Superior temporal gyrus (tissue), 1 donor: ENCODE results near the gene MYO9B.

Source experiments
- DNase-seq: peaks from one replicate; pipeline ENCODE4 v3.0.0-alpha.2; 2016; ENCODE audit errors: extremely low spot score

Gene MYO9B

GRCh38 chr19:17075035-17075863, at the start of gene MYO9B, which contains the start of gene HAUS8:
MYO9B (plus strand) TSS chr19:17075777; CDS start chr19:17101718, 25,941 bp downstream.
HAUS8 (minus strand) TSS chr19:17075452; CDS start chr19:17075422, 30 bp downstream.
- DNase-seq, result peak; percentile 99

- DNase-seq, result no peak
Measured at GRCh38 chr19:17025991-17026658, 49.5 kb upstream of the MYO9B start.

- no peak for DNase-seq
Measured at GRCh38 chr19:17026706-17027534, 48.7 kb upstream of the MYO9B start, which contains the start of gene CPAMD8. CPAMD8 (minus strand) TSS chr19:17026810; CDS start chr19:17026642, 168 bp downstream.

DNA sequence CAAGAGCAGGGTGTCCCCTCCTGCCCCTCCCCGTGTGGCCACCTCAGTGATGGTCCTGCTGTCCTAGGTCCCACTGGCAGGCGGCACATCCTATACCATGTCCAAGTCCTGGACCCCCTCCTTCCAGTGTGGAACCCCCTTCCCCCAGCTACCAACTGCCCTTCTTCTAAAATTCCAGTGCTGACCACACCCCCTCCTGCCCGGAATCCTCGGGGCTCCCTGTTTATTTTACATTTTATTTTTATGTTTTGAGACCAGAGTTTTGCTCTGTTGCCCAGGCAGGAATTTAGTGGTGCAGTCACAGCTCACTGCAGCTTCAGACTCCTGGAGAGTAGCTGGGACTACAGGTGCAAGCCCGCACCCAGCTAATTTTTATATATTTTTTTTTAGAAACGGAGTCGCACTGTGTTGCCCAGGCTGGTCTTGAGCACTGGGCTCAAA, 48.0 kb upstream of the MYO9B start:
- DNase-seq, result no peak

DNA sequence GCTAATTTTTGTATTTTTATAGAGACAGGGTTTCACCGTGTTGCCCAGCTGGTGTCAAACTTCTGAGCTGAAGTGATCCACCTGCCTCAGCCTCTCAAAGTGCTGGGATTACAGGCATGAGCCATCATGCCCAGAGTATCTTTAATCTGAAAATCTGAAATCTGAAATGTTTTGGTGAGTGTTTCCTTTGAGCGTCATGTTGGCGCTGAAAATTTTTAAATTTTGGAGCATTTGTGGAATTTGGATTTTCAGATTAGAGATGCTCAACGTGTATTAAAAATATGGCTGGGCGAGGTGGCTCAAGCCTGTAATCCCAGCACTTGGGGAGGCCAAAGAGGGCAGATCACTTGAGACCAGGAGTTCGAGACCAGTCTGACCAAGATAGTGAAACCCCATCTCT, 43.8 kb upstream of the MYO9B start:
- no peak for DNase-seq

DNA sequence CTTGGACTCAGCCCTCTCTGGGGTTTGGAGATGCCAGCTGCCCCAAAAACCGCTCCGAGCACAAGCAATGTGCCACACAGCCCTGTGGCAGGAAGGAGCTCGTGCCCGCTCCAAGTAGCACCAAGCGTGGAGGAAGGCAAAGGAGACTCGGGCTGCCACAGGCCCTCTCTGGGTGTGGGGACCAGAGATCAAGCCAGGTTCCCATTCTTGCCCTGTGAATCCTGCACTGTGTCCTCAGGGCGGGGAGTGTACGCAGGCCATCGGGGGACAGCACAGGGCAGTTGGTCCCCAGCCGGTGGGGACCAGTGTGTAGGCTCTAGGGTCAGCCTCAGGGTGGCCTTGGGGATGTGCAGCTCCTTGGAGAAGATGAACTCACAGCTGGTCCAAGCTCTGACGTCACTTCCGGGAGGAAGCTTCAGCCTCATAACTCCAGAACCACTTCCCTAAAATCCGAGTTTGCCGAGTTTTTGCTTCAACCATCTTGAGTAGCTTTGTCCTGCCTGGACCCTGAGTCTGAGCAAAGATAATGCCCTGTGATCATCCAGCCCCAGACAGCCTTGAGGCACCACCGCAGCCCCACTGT, 39.6 kb upstream of the MYO9B start:
- no peak for DNase-seq

DNA sequence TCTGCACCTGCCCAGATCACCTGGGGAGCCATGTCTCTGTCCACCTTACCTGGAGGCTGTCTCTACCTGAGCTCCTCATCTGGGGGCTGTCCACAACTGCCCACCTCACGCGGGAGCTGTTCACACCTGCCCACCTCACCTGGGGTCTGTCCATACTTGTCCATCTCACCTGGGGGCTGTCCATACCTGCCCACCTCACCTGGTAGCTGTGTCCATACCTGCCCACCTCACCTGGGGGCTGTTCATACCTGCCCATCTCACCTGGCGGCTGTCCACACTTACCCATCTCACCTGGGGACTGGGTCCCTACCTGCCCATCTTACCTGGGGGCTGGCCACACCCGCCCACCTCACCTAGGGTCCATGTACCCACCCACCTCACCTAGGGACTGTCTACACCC, 38.9 kb upstream of the MYO9B start:
- DNase-seq, result no peak

DNA sequence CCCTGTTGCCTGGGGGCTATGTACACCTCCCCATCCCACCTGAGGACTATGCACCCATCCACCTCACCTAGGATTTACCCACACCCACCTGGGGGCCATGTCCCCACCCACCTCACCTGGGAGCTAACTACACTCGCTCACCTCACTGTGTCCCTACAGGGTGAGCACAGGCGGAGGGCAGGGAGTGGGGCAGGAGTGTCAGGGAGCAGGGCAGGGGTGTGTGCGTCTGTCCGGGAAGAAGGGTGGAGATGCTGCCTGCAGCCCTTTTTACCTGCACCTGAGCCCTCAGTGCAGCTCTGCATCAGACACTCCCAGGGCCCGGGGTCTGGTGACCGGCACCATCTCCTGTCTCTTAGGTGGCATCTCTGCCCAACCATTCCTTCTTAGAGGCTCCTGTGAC, 38.4 kb upstream of the MYO9B start:
- DNase-seq, result no peak

GRCh38 chr19:17037966-17038500, 37.5 kb upstream of the MYO9B start:
- DNase-seq, result no peak

GRCh38 chr19:17041976-17042375, 33.6 kb upstream of the MYO9B start:
- no peak for DNase-seq

DNA sequence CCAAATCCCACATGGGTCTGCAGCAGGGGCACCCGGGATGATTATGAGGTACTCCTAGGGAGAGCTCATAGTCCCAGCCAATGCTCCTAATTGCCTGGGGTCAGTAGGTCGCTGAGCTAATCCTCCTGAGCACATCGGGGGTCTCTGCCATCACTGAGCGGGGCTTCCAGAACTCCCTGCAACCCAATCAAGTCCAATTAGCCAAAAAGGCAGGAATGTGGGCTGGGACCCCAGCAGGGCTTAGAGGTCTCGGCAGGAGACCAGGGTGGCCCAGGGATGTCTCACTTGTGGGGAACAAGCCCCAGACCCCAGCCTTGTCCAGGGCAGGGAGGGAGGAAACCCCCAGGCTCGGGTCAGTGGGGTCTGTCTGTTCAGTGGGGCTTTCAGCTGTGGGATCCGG, 31.8 kb upstream of the MYO9B start:
- DNase-seq, result no peak

DNA sequence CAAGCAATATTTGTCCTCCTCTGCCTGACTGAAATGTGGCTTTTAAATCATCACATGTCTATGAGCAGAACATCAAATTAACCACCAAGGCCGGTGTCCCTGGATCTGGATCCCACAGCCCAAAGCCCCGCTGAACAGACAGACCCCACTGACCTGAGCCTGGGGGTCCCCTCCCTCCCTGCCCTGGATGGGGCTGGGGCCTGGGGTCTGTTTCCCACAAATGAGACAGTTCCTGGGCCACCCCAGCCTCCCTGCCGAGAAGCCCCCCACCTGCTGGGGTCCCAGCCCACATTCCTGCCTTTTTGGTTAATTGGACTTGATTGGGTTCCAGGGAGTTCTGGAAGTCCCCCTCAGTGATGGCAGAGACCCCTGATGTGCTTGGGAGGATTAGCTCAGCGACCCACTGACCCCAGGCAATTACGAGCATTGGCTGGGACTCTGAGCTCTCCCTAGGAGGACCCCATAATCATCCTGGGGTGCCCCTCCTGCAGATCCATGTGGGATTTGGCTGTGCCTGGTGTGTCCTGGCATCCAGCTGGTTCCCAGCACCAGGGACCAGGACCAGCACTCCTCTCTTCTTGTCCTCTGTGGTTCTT, 29.6 kb upstream of the MYO9B start:
- DNase-seq, result no peak

- no peak for DNase-seq
Measured at GRCh38 chr19:17048885-17049453, 26.6 kb upstream of the MYO9B start.

DNA sequence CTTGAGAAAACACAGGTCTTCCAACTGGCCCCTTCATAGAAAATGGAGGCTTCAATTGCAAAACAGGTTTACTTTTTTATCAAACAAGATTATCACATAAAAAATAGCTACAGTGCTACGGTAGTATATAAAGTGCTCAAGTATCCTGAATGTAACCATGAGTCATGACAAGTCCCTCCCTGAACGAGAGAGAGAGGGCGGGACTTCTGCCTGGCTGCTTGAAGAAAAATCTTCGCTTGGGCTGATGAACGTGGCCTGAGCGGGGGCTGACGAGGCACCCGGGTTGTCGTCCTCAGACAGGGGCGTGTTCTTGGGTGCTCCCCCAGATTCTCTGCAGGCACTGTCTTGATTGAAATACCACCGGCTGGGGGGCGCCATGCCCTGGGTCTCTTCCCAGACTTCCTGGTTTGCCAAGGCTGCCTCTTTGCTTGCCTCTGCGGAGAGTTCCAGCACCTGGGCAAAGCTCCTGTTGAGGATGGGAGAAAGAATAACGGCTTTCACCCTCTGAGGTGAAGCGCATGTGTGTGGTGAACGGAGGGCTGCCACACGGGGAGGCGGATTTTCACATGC, 25.8 kb upstream of the MYO9B start:
- DNase-seq, result no peak

GRCh38 chr19:17052439-17052838, 23.1 kb upstream of the MYO9B start:
- peak; percentile 77 for DNase-seq

DNA sequence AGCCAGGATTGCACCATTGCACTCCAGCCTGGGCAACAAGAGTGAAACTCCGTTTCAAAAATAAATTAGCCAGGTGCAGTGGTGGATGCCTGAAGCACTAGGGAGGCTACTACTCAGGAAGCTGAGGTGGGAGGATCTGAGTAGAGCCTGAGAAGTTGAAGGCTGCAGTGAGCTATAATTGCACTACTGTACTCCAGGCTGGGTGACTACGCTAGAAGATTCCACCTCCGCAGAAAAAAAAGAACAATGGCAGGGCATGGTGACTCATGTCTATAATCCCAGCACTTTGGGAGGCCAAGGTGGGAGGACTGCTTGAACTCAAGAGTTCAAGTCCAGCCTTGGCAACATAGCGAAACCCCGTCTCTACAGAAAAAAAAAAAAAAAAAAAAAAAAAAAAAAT, 20.8 kb upstream of the MYO9B start:
- no peak for DNase-seq

GRCh38 chr19:17055636-17056035, 19.9 kb upstream of the MYO9B start:
- DNase-seq, result no peak

- DNase-seq, result no peak
Measured at GRCh38 chr19:17058236-17058635, 17.3 kb upstream of the MYO9B start.

DNA sequence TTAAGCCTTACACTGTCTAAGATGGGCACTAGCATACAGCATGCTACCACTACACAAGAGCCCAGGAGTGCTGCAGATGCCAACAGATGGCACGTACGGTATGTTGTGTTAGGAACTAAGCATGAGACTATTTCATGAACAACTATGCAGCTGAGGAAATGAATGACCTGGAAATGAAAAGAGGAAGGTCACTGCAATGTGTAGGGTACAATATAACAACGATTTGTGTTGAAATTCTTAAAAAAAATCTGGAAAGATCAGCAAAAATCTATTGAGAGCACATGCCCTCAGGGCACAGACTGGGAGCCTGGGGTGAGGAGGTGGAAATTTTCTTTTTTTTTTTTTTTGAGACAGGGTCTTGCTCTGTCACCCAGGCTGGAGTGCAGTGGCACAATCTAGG, 14.8 kb upstream of the MYO9B start:
- DNase-seq, result no peak

GRCh38 chr19:17061205-17061604, 14.4 kb upstream of the MYO9B start:
- DNase-seq, result no peak
